KOPT-K1 (cell line): ENCODE results near the gene TRPM2.
A peak's percentile ranks its signal among the peaks of the same experiment; 100 is the strongest.
"Not testable (repeated sequence)": the region's sequence is repeated elsewhere in the genome, so short reads cannot be mapped to it uniquely, and the experiment has no call there.

Experiments used
- H3K27ac ChIP-seq: fragments of 200-600 bp; sonication (generic); 2 replicates; pipeline ENCODE4 v1.5.1; 2016; ENCODE audit warnings: antibody characterized with exemption, mild to moderate bottlenecking, low read depth, low read length; ENCODE audit not compliant: poor library complexity, severe bottlenecking
- H3K36me3 ChIP-seq: fragments of 200-600 bp; sonication (generic); 2 replicates; pipeline ENCODE4 v1.5.1; 2017; ENCODE audit warnings: antibody characterized with exemption, mild to moderate bottlenecking, low read length, moderate library complexity; ENCODE audit not compliant: insufficient read depth
- H3K9me3 ChIP-seq: fragments of 200-600 bp; sonication (generic); 2 replicates; pipeline ENCODE4 v1.5.1; 2017; ENCODE audit warnings: antibody characterized with exemption, low read length, mild to moderate bottlenecking; ENCODE audit not compliant: insufficient read depth, poor library complexity, severe bottlenecking

The TRPM2 gene

DNA sequence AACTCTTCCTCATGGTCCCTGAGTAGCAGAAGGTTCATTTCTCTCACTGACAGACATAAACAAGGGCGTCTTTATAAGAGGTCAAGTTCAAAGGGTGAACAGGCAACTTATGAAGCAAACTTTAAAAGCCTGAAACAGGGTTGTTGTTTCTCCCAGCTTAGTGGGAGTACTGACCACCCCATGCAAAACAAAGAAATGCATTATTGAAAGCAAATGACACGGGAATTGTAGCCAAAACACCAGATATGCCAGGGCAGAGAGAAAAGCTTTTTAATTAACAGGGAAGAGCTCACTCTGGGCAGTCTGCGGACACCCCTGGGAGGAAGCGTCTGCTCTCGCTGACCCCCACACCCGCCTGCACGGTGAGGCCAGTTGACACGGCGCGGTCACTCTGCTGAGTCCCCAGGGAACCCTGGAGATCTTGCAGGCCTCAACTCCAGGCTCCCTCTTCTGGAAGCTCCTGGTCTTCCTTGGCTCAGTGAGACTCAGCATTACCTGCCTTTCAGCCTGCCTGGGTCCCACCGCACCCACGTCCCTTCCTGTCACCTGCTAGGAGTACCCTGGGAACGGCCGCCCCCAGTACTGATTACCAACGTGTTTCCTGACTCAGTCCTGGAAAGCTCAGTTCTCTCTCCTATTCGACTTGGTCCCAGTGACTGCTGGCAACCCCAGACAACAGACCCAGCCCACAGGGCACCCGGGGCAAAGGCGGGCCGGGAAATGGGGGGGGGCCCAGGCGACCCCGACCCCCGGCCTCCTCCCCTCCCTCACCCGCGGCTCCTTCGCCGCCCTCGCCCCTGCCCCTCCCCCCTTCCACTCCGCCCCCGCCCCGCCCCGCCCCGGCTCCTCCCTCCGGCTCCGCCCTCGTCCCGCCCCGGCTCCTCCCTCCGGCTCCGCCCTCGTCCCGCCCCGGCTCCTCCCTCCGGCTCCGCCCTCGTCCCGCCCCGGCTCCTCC is 15.2 kb upstream of the TRPM2 start:
- peaks cover 14% of the 10 kb centered on the region; the same call in 1 of the 2 replicates for H3K36me3 ChIP-seq
- no peak overlapping the region for H3K27ac ChIP-seq
- H3K9me3 ChIP-seq, result no peaks in the 10 kb centered on the region

DNA sequence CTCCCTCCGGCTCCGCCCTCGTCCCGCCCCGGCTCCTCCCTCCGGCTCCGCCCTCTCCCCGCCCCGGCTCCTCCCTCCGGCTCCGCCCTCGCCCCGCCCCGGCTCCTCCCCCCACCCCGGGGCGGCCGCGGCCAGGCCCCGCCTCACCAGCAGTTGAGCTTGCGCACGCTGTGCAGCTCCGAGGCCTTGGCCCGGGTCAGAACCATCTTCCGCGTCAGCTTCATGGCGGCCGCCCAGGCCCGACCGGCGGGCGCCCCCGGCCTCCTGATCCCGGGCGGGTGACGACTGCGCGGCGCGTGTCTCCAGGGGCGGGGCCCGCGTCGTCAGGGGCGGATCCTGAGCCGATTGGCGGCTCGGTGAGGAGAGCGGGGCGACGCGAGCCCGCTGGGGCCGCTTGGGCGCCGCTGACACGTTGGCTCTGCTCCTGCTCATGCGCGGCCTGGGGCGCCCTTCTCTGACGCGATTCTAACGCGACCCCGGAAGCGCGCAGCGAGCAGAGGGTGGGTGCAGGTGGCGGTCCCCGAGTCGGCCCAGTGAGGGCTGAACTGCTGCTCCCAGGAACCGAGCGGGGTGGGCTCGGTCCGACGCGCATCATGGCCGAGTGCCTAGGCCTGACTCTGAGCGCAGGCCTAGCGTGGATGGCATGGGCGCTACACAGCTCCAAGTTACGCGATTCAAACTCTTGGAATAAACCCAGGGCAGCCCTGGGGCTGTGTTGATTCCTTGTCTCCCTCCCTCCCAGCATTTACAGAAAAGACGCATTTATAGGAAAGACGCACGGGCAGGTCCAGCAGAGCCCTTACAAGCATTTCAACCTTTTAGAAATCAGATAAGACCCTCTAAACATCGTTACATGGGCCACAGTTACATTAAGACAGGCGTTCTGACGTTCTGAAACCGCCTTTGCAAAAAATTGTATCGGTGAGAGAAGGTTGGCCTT is 14.2 kb upstream of the TRPM2 start, which contains the start of gene CFAP410:
Gene CFAP410, minus strand, starts transcription at position 420 of the 940 bp plus-strand sequence. Its CDS starts 196 bp downstream, at position 224.
- H3K36me3 ChIP-seq, result peaks cover 14% of the 10 kb centered on the region; the same call in 1 of the 2 replicates
- H3K27ac ChIP-seq, result peak within 1 kb of the TSS; percentile 84
- no peaks in the 10 kb centered on the region for H3K9me3 ChIP-seq

DNA sequence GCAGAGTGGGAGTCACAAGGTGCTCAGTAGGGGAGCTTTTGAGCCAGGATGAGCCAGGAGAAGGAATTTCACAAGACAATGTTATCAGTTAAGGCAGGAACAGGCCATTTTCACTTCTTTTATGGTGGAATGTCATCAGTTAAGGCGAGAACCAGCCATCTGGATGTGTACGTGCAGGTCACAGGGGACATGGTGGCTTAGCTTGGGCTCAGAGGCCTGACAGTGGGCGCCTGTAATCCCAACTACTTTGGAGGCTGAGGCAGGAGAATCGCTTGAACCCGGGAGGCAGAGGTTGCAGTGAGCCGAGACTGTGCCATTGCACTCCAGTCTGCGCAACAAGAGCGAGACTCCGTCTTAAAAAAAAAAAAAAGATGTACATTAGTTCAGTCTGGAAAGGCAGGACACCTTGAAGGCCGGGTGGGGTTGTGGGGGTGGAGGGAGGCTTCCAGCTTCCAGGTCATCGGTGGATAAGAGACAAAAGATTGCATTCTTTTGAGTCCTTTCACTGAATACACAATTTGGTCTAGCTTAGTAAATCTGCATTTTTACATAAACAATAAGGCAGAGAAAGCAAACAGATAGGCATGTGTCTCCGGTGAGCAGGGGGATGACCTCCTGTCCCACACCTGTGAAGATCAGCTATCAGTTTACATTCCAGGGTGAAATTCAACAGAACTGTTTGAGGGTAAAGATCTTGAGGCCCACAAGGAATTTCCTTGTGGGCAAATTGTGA is 11.5 kb upstream of the TRPM2 start:
- not testable (repeated sequence) for H3K9me3 ChIP-seq, H3K27ac ChIP-seq, H3K36me3 ChIP-seq

DNA sequence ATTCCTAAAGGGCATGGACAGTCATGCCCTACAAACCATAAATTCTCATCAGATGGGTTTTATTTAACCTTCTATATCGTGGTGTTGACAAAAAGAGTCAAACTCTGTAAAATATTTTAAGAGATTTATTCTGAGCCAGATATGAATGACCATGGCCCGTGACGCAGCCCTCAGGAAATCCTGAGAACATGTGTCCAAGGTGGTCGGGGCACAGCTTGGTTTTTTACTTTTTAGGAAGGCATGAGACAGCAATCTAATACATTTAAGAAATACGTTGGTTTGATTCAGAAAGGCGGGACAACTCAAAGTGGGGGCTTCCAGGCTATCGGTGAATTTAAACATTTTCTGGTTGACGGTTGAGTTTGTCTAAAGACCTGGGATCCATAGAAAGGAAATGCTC is 10.4 kb upstream of the TRPM2 start:
- not testable (repeated sequence) for H3K9me3 ChIP-seq, H3K36me3 ChIP-seq, H3K27ac ChIP-seq

DNA sequence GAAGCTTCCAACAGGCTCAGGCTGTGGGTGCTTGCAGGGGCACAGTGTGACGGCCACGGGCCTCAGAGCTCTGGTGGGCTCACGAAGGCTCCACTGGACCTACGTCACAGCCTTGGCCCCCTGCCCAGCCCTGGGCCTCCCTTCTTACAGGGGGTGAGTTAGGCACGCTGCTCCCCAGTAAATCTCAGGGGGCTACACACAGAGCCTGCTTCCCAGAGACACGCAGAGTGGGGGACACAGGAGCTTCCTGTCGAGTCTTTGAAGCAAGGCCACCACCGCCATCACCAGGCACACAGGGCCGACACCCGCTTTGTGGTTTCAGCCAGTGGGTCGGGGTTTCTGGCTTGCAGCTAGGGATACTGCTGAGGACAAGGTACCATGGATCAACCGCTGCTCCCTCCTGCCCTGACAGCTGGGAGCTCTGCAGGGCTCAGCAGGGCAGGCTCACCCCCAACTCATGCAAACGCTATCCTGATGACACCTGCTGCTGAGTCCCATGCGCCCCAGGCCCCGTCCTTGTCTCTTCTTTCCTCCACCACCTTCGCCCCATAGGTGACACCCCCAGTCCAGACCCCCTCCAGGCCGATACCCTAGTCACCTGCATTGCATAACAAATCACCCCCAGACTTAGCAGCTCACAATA is 8.8 kb upstream of the TRPM2 start:
- no peaks in the 10 kb centered on the region for H3K9me3 ChIP-seq
- H3K36me3 ChIP-seq, result no peaks in the 10 kb centered on the region
- H3K27ac ChIP-seq, result no peak overlapping the region

DNA sequence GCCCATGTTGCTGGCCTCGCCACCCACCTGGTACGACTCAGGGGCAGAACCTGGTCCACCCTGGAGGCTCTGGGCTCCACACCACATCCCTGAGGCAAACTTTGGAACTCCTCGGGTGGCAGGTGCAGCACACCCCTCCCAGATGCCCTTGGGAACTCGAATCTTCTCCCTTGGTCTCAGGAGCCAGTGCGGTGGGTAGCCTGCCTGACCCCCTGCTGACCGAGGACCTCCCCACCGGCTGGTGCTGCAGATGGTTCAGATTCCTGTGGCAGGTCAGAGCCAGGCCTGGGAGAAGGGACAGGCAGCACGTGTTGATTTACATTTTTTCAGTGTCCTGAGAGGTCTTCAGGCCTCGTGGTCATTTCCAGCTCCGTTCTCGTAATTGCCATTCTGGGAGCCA is 7.9 kb upstream of the TRPM2 start:
- H3K36me3 ChIP-seq, result no peaks in the 10 kb centered on the region
- no peaks in the 10 kb centered on the region for H3K9me3 ChIP-seq
- no peak overlapping the region for H3K27ac ChIP-seq

DNA sequence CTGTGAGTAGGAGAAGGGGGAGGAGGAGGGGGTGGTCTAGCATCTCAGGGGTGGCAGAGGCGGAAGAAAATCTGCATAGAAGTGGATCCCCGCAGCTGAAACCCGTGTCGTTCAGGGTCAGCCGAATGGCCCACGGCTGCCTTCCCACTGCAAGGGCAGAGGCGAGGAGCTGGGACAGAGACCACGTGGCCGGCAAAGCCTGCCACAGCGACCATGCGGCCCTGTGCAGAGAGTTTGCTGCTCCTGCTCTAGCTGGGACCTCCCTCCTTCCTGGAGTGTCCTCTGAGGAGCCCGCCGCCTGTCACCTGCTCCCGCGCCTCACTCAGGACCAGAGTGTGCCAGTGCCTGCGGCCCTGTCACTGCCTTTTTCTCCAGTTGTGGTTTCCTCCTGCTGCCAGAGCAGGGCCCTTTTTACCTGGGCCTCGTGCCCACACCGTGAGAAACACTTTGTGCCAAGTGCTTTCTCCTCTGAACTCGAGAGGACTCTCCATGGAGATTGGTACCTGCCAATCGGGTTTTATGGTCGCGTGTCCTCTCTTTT is 5.4 kb upstream of the TRPM2 start:
- Histone ChIP-seq H3K27ac (peak overlapping the region; percentile 68), H3K9me3 (no peaks in the 10 kb centered on the region), H3K36me3 (no peaks in the 10 kb centered on the region)

DNA sequence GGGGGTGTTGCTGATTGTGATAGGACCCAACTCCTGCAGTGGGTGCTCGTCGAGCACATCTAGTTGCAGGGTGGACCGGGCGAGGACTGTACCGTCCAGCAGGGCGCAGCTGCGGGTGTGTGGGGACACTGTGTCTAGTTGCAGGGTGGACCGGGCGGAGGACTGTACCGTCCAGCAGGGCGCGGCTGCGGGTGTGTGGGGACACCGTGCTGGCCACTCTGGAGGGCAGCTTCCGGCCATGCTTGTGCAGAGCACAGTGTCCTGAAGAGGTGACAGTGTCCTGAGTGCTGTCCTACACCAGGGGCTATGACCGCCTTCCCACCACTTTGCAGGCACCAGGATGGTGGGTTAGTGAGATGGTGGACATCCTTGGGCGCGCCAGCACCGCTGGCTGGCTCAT is 4.6 kb upstream of the TRPM2 start:
- Histone ChIP-seq H3K27ac (peak overlapping the region; percentile 68), H3K9me3 (no peaks in the 10 kb centered on the region), H3K36me3 (no peaks in the 10 kb centered on the region)

DNA sequence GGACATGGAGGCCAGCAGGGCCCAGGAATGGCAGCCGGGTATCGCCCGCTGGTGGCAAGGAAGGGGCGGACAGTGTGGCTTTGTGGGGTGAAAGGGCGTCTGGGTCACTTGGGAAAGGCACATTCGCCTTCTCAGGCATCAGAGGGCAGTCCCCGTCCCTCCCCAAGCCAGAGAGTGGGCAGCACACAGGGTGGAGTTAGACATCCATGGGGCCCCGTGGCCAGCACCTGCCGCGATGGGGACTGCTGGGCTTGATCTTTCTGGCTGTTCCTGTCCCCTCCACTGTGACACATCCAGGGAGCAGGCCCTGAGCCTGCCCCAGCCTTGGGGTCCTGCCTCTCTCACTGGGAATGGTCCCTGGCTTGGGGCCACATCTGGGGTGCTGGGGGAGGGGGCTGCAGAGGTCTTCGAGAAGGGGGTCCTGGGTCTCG is 4.0 kb upstream of the TRPM2 start:
- Histone ChIP-seq H3K27ac (peak overlapping the region; percentile 68), H3K9me3 (no peaks in the 10 kb centered on the region), H3K36me3 (no peaks in the 10 kb centered on the region)

DNA sequence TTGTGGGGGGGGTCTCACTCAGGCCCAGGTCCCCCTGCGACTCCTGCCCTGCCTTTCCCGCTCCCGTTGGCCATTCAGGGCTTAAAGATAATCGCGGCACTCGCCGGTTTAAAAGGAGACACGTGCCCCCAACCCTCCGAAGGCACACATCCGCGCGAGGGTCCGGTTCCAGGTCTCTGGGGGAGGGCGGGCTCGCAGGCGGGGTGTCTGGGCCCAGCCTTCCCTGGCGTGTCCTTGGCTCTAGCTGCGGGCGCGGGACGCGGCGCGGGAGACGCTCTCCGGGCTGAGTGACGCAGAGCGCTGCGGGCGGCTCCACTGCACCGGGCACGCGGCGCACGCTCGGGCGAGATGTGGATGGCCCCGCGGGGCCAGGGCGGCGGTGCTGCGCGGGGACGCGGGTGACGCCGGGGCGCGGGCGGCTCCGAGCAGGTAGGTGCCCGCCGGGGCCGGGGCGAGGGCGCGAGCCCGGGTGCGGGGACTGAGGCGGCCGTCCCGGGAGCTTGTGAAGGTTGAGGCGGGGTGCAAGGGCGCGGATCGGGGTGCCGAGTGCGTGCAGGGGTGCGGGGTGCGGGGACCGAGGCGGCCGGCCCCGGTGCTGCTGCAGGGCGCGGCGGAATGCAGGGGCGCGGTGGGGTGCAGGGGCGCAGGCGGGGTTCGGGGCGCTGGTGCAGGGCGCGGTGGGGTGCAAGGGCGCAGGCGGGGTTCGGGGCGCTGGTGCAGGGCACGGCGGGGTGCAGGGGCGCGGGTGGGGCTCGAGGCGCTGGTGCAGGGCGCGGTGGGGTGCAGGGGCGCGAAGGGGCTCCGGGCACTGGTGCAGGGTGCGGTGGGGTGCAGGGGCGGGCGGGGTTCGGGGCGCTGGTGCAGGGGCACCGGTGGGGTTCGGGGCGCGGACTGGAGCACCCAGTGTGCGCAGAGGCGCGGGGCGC is 3.3 kb upstream of the TRPM2 start:
- Histone ChIP-seq H3K9me3 (no peaks in the 10 kb centered on the region), H3K27ac (no peak overlapping the region), H3K36me3 (no peaks in the 10 kb centered on the region)

DNA sequence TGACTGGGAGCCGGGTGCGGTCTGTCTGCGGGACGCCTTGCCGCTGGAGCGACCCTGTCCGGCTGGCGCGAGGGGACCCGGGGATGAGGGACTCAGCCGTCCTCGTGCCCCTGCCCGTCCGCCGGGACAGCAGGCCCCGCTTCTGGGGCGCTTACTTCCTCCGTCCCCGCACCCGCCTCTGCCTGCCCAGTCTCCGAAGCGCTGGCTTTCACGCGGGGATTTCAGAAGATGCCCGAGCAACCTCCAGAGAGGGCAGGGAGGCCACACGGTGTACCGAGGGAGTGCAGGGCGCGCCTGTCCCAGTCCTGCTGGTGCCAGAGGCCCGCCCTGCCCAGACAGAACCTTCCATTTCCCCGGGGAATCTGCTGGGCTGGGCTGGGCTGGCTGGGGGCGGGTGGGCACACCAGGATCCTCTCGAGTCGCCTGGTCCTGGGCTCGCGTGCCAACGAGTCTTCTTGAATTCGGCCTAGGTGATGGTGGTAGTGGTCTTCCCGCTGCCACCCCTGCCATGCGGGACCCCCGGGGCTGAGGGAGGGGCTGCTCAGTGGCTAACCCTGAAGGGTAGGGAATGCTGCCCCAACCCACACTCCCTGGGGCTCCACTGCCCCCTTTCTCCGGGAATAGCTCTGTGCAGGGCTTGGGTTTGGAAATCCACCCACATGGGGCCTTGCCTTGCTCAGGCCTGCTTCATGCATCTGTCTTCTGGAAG is 2.5 kb upstream of the TRPM2 start:
- Histone ChIP-seq H3K36me3 (no peaks in the 10 kb centered on the region), H3K27ac (peak overlapping the region; percentile 41), H3K9me3 (no peaks in the 10 kb centered on the region)

DNA sequence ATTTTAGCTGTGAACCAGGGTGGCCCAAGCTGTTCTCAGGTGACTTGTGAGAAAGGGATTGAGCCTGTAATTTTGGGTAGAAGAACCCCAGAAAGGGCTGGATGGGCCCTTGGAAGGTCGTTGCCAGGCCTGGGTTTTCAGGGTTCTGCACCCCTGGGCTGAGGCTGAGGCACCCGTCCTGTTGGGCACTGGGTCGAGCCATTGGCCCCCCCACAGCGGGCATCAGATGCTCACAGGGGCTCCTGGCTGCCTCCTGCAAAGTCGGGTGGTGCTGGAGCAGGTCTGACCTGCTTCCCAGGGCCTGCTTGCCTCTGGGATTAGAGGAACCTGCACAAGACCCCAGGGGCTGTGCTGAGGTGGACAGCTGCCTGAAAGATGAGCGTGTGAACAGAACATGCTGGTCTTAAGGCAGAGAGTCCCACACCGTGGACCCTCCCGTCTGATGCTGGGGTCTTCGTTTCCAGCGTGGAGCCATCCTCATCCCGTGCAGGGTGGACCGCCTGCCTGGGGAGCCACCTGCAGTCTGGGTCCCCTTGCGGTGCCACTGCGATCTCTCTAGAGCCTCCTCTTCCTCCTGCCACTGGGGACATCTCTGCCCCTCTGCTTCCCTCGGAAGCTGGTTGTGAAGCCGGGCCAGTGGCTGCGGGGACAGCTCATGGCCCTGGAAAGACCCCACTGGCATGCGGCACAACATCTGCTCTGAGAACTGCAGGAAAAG is 1.7 kb upstream of the TRPM2 start:
- Histone ChIP-seq H3K27ac (peak overlapping the region; percentile 41), H3K36me3 (peaks cover 7% of the 10 kb centered on the region; the same call in 1 of the 2 replicates), H3K9me3 (no peaks in the 10 kb centered on the region)
